GM12874 (cell line): Measurements from ENCODE around the gene PDIA3.
"Not testable (repeated sequence)": the region's sequence is repeated elsewhere in the genome, so short reads cannot be mapped to it uniquely, and the experiment has no call there.

Experiments
- CTCF ChIP-seq: IDR thresholded peaks from 2 replicates; pipeline ENCODE4 v1.5.1; 2011; ENCODE audit warnings: low read depth, mild to moderate bottlenecking, control low read depth, low read length, moderate library complexity; ENCODE audit not compliant: insufficient read depth

PDIA3 gene

DNA sequence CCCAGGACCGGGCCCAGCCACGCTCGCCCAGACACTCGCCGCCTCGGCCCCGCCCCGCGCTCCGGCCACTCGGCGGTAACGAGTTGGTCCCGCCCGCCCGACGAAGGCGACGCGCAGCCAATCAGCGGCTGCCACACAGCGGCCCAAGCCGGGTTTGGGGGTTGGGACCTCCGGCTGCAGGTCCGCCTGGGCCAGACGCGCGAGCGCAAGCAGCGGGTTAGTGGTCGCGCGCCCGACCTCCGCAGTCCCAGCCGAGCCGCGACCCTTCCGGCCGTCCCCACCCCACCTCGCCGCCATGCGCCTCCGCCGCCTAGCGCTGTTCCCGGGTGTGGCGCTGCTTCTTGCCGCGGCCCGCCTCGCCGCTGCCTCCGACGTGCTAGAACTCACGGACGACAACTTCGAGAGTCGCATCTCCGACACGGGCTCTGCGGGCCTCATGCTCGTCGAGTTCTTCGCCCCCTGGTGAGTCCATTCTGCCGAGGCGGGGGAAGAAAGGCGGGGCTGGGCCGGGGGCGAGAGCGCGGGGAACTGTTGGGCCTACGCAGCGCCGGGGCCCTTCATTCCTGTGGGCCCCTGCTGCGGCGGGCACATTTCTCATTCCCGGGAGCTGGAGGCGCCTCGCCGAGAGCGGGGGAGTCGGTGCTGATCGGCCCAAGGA, at the start of gene PDIA3:
Gene PDIA3 (plus strand): TSS at position 194 of the 658 bp plus-strand sequence. CDS start 102 bp downstream, at position 296.
- TF ChIP-seq CTCF, result not testable (repeated sequence)

- no peak for TF ChIP-seq CTCF
These were observed 44.1 kb upstream of the PDIA3 start for GRCh38 chr15:43702174-43702573.

DNA sequence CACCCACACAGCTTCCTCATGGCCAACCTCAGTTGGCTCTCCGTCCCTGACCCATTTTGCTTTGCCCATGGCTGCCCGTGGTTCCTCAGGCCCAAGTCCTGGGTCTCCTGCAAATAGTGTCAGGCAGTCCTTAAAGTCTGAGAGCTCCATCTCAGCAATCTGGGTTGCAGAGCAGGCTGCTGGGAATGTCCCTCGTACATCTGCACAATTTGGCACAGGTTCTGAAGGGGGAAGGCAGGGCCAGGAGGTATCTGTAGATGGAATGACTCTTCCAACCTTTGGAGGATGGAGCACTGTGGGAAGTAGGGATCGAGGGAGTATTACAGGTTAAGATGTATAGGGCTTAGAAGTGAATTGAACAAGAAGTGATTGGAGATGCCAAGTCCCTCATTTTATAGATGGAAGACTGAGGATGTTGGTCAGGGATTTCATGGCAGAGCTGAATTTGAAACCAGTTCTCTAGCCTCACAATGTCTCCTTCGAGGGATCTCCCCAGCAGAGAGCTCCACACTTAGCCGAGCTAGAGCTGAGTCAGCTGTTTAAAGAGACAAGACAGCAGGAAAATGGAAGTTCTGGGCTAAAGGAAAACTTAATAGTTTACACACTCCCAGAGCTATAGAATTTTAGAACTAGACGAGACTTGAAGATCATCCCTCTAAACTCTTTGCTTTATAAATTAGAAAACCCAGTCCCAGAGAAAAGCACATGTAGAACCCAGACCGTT, 43.4 kb upstream of the PDIA3 start:
- TF ChIP-seq CTCF, result no peak

DNA sequence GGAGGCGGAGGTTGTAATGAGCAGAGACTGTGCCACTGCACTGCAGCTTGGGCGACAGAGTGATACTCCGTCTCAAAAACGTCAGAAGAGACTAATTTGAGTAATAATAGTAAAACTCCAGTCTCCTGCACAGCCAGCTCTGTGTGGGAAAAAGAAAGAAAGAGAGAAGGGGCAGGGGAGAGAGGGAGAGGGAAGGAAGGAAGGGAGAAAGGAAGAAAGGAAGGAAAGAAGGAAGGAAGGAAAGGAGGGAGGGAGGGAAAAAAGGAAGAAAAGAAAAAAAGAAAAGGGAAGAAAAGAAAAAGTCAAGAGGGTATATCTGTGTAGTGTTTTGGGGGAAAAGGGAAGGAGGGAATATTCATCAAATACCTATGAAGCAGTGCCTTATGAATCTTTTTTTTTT, 23.1 kb upstream of the PDIA3 start:
- no peak for TF ChIP-seq CTCF

DNA sequence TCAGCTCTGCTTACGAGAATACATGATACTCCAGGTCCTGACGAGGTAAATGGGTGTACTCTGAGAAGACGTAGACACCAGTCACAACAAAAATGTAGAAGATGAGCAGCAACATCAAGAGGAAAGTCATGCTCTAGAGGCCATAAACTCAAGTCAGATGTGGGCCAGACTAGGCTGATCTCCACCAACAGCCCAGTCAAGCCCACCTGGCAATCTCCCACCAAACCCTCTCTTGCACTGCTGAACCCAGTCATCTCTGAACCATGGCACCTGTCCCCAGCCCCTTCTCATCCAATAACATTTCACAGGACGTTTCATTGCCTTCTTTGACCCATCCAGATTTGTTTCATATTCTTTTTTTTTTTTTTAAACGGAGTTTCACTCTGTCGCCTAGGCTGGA, 10.8 kb upstream of the PDIA3 start:
- no peak for TF ChIP-seq CTCF

- TF ChIP-seq CTCF, result no peak
These were observed 2.1 kb downstream of the PDIA3 start for GRCh38 chr15:43748376-43748775.

DNA sequence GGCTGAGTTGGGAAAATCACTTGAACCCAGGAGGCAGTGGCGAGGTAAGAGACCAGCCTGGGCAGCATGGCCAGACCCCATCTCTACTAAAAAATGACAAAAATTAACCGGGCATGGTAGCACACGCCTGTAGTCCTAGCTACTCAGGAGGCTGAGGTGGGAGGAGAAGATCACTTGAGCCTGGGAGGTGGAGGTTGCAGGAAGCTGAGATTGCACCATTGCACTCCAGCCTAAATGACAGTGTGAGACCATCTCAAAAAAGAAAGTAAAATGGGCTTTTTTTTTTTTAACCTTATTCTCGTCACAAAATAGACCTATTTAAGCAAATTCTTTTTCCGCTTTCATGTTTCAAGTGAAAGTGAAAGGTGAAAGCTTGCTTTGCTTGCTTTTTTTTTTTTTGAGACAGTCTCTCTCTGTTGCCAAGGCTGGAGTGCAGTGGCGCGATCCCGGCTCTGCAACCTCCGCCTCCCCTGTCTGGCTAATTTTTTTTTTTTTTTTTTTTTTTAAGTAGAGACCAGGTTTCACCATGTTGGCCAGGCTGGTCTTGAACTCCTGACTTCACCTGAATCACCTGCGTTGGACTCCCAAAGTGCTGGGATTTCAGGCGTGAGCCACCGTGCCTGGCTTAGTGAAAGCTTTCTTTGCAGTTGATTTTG, 3.6 kb downstream of the PDIA3 start:
- TF ChIP-seq CTCF, result no peak
